Chondrocyte (in vitro differentiated cells): ENCODE measurements around the gene IL25. TPM values are rescaled to one million over a fixed set of nuclear protein-coding genes. Genes with fewer than 3 reads are reported as not detected.

Experiments
- DNase-seq: peaks from one replicate; pipeline ENCODE4 v3.0.0; 2021; ENCODE audit warnings: mixed read lengths, low spot score
- H3K27ac Mint-ChIP-seq: one replicate; pipeline ENCODE4 v1.8.0; 2021; ENCODE audit warnings: mild to moderate bottlenecking, moderate library complexity, mixed read lengths; ENCODE audit not compliant: unreplicated experiment
- H3K27me3 Mint-ChIP-seq: 2 replicates; pipeline ENCODE4 v1.8.0; 2021; ENCODE audit warnings: low read depth, mixed read lengths
- H3K36me3 Mint-ChIP-seq: 2 replicates; pipeline ENCODE4 v1.8.0; 2021; ENCODE audit warnings: low read depth, mixed read lengths
- H3K4me1 Mint-ChIP-seq: 2 replicates; pipeline ENCODE4 v1.8.0; 2021; ENCODE audit warnings: low read depth, mild to moderate bottlenecking, mixed read lengths
- H3K4me3 Mint-ChIP-seq: one replicate; pipeline ENCODE4 v1.8.0; 2021; ENCODE audit warnings: mild to moderate bottlenecking, moderate library complexity, mixed read lengths; ENCODE audit not compliant: unreplicated experiment
- H3K9me3 Mint-ChIP-seq: 2 replicates; pipeline ENCODE4 v1.8.0; 2021; ENCODE audit warnings: low read depth, mixed read lengths
- total RNA-seq: library from RNA; stranded (reverse); gene quantifications from 3 replicates; pipeline ENCODE4 v1.2.1, GENCODE V29; 2021
- TF ChIP-seq, protein P1 (sequence below): fragments of 200-600 bp; sonication (generic); IDR thresholded peaks from 2 replicates; pipeline ENCODE4 v1.5.0; 2021; ENCODE audit warnings: antibody characterized with exemption, mild to moderate bottlenecking, moderate library complexity

IL25 gene
- total RNA-seq, 1 donor from 2014 or later = not detected

DNA sequence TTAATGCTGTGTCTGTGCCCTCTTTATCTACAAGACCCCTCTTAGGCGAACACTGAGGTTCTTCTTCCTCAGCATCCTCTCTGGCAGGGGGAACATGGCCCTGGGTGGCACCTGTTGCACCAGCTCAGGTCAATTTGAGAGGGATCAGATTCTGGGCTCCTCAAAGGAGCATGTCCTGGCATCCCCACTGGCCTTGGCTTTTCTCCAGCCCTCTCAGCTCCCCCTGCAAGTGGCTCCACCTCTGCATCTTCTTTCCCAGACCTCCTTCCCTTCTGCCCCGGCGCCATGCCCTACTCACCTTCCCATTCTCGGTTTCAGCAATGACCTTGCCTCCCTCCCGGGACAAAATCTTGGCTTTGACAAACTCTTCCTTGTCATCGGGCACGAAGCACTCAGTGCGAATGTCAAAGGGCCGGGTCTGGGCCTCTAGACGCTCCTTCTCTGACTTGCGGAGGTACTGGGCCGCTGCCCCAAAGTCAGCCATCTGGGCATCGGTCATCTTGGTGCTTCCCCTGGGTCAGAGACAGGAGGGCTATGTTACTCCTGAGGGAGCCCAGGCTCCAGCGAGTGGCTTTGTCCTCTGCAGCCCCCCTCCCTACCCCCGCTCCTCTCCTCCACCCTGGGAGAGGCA, 34.2 kb downstream of the IL25 start:
- H3K9me3 Mint-ChIP-seq = no peaks in the 10 kb centered on the region
- peaks cover 64% of the 10 kb centered on the region for H3K27me3 Mint-ChIP-seq
- TF ChIP-seq, protein P1, sequence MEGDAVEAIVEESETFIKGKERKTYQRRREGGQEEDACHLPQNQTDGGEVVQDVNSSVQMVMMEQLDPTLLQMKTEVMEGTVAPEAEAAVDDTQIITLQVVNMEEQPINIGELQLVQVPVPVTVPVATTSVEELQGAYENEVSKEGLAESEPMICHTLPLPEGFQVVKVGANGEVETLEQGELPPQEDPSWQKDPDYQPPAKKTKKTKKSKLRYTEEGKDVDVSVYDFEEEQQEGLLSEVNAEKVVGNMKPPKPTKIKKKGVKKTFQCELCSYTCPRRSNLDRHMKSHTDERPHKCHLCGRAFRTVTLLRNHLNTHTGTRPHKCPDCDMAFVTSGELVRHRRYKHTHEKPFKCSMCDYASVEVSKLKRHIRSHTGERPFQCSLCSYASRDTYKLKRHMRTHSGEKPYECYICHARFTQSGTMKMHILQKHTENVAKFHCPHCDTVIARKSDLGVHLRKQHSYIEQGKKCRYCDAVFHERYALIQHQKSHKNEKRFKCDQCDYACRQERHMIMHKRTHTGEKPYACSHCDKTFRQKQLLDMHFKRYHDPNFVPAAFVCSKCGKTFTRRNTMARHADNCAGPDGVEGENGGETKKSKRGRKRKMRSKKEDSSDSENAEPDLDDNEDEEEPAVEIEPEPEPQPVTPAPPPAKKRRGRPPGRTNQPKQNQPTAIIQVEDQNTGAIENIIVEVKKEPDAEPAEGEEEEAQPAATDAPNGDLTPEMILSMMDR = no peak
- H3K27ac Mint-ChIP-seq = no peak overlapping the region
- no peak overlapping the region for H3K4me3 Mint-ChIP-seq
- DNase-seq = no peak
- no peaks in the 10 kb centered on the region for H3K36me3 Mint-ChIP-seq
- H3K4me1 Mint-ChIP-seq = no peaks in the 10 kb centered on the region

DNA sequence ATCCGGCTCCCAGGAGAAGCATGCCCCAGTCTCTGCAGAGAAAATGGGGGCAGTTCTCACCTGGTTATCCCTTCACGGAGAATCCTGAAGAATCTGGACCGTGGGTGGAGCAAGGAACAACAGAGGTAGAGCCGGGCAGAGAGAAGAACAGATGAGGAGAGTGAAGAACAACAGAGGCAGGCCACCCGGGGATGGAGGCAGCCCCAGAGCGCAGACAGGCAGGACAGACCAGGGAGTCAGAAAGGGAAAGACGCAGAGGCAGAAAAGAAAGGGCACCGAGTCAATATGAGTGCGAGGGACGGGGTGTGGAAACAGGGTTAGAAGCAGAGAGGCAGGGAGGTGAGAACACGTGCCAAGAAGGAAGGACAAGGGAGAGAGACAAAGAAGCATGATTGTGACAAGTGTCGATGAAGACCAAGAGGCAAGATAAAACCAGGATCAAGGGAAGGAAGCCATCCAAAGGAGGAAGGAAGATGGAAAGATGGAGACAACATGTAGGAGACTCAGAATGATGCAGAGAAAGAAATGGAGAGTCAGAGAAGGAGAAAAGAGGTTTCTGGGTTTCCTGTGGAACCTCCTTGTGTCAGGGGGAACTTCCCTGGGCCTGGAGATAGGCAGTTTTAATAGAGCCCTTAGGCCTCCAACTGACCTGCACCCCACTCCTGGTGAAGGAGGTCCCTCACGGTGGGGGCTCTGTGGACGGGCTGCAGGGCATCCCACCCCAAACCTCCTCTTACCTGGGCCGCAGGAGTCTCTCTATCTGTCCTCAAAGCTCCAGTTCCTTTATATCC, 35.1 kb downstream of the IL25 start, which contains the start of gene MYH6:
TSS of gene MYH6 (minus strand) at position 758 of the 791 bp plus-strand sequence. CDS start 1,050 bp downstream, outside the sequence.
- H3K27me3 Mint-ChIP-seq = peaks cover 61% of the 10 kb centered on the region

DNA sequence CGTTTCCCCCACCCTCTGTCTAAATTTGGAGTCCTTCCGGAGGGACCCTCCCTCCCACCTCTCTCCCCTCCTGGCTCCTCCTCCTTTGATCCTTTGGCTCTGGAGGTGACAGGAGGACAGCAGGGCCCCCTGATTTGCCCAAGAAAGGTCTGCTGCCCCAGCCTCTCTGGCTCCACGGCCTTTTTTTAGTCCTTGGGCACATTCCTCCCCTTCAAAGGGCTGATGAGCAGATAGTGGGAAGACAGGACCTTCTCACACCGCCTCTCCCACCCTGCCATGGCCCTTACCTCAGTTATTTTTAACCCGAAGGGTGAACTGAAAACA, 35.7 kb downstream of the IL25 start:
- Mint-ChIP-seq H3K27me3 (peaks cover 57% of the 10 kb centered on the region), H3K27ac (no peak overlapping the region), H3K36me3 (no peaks in the 10 kb centered on the region), H3K4me3 (no peak overlapping the region), H3K9me3 (no peaks in the 10 kb centered on the region), H3K4me1 (no peaks in the 10 kb centered on the region)
- TF ChIP-seq, protein P1 = no peak
- DNase-seq = no peak

More for the DNA sequence above, 35.1 kb downstream of the IL25 start, which contains the start of gene MYH6:
- Mint-ChIP-seq H3K4me1 (no peaks in the 10 kb centered on the region), H3K27ac (no peak within 1 kb of the TSS), H3K36me3 (no peaks in the 10 kb centered on the region), H3K4me3 (no peak within 1 kb of the TSS), H3K9me3 (no peaks in the 10 kb centered on the region)
- TF ChIP-seq, protein P1 = no peak
- no peak for DNase-seq

DNA sequence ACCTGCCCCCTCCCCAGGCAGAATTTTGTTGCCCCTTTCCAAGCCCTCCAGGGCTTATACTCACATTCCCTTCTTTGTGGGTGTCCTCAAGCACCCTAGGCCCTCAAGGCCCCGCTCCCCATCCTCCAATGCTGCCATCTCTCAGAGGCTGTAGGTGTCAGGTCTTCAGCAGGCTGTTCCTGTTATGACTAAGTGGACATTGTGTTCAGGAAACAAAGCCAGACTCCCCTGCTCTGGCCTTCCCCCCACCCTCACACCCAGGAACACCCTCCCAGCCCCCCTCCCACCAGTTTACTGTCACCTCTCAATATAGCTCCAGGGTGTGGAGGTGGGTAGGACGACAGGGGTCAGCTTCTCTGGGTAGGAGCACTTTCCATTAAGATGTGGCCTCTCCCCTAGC, 36.9 kb downstream of the IL25 start:
- no peaks in the 10 kb centered on the region for H3K9me3 Mint-ChIP-seq
- TF ChIP-seq, protein P1 = no peak
- H3K27ac Mint-ChIP-seq = no peak overlapping the region
- DNase-seq = no peak
- H3K27me3 Mint-ChIP-seq = peaks cover 54% of the 10 kb centered on the region
- H3K36me3 Mint-ChIP-seq = no peaks in the 10 kb centered on the region
- H3K4me1 Mint-ChIP-seq = no peaks in the 10 kb centered on the region
- no peak overlapping the region for H3K4me3 Mint-ChIP-seq

DNA sequence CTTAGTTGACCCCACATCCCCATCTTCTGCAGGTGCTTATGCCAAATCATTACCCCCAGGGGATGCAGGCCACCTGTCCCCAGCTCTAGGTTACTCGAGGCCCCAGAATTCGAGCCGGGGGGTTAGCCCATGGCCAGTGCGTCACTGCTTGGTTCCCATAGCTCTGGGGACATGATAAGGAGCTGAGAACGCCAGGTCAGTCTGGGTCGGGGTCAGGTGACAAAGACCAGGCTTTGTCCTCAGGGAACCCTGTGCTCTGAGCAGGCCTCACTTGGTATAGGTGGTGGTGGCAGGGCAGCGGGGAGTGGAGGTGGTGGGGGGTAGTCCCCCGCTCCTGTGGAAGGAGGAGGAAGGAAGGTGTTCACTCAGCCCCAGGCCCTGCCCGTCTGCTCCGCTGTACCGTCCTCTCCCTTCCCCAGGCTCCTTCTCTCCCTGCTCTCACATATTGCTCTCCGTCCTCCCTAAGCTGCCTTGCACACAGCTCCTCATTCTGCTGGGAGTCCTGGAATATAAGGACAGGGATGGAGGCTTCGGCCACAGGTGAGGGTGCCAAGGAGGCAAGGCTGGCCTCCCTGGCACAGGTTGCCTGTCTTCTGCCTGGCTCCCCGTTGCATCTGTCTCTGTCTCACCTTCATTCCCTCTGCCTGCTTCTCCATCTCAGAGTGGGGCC, 37.5 kb downstream of the IL25 start:
- no peak for DNase-seq
- Mint-ChIP-seq H3K27ac (no peak overlapping the region), H3K27me3 (peaks cover 51% of the 10 kb centered on the region), H3K36me3 (no peaks in the 10 kb centered on the region), H3K9me3 (no peaks in the 10 kb centered on the region), H3K4me1 (no peaks in the 10 kb centered on the region), H3K4me3 (no peak overlapping the region)
- TF ChIP-seq, protein P1 = no peak
